BJ (cell line): ENCODE measurements around the gene UBIAD1. TPM values are rescaled to one million over a fixed set of nuclear protein-coding genes. Genes with fewer than 3 reads are reported as not detected.

ENCODE experiments used
- CTCF ChIA-PET: fragments of 350-600 bp; formaldehyde crosslinking; extraction: SDS; loops from one replicate; lab custom pipeline; 2021; ENCODE audit warnings: antibody characterized with exemption, inconsistent platforms; lab: Yijun Ruan, JAX
- POLR2A ChIA-PET: fragments of 300-600 bp; sonication (Branson Sonifier 250); formaldehyde crosslinking; extraction: SDS; loops from one replicate; lab custom pipeline; 2021; ENCODE audit warnings: antibody characterized with exemption; lab: Charles Lee
- DNase-seq: peaks from one replicate; pipeline ENCODE4 v3.0.0-alpha.2; 2011; ENCODE audit warnings: low read depth
- H3K27me3 ChIP-seq: 2 replicates; pipeline ENCODE4 v1.6.0; 2011; ENCODE audit warnings: low read length; ENCODE audit not compliant: control insufficient read depth, insufficient read depth
- H3K36me3 ChIP-seq: 2 replicates; pipeline ENCODE4 v1.5.1; 2011; ENCODE audit warnings: low read length; ENCODE audit not compliant: control insufficient read depth, insufficient read depth
- H3K4me3 ChIP-seq: 2 replicates; pipeline ENCODE4 v1.5.1; 2011; ENCODE audit warnings: low read depth, mild to moderate bottlenecking, control low read depth, low read length
- polyA plus RNA-seq: library from polyadenylated mRNA; depleted of rRNA; stranded (reverse); fragments of >200 nt; gene quantifications from 2 replicates; pipeline ENCODE4 v1.2.3, GENCODE V29; 2011
- TF ChIP-seq, protein P1 (sequence below): IDR thresholded peaks from 2 replicates; pipeline ENCODE4 v1.5.1; 2011; ENCODE audit warnings: low read depth, mild to moderate bottlenecking, control low read depth, inconsistent platforms, low read length, moderate library complexity; ENCODE audit not compliant: insufficient read depth

The UBIAD1 gene
- polyA plus RNA-seq, 1 experiment, result 16.6 TPM

DNA sequence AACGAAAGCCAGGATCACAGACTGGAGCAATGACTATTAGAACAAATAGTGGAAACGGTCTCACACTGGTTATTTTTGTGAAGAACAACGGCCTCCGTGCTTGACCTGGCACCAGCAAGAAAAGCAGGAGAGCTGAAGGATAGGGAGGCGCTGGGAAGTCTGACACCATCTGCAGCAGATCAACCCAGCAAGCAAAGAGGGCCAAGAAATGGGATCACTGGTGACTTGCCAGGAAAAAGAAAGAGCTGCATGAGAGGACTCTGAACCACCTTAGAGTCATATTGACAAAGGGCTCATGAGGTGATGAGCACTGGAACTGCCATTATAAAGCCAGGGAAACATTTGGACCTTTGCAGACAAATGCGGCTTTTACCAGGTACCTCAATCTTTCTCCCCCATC is 35.6 kb upstream of the UBIAD1 start:
- ChIA-PET POLR2A (no interaction called here), CTCF (interaction anchor here (6.6 to 7.0 kb wide), 2 partner anchors 200 to 407 kb away, joined by 36 to 102 read pairs; no protein-coding TSS in a partner anchor)
- Histone ChIP-seq H3K4me3 (no peak overlapping the region), H3K36me3 (peaks cover 21% of the 10 kb centered on the region), H3K27me3 (no peaks in the 10 kb centered on the region)
- TF ChIP-seq, protein P1, sequence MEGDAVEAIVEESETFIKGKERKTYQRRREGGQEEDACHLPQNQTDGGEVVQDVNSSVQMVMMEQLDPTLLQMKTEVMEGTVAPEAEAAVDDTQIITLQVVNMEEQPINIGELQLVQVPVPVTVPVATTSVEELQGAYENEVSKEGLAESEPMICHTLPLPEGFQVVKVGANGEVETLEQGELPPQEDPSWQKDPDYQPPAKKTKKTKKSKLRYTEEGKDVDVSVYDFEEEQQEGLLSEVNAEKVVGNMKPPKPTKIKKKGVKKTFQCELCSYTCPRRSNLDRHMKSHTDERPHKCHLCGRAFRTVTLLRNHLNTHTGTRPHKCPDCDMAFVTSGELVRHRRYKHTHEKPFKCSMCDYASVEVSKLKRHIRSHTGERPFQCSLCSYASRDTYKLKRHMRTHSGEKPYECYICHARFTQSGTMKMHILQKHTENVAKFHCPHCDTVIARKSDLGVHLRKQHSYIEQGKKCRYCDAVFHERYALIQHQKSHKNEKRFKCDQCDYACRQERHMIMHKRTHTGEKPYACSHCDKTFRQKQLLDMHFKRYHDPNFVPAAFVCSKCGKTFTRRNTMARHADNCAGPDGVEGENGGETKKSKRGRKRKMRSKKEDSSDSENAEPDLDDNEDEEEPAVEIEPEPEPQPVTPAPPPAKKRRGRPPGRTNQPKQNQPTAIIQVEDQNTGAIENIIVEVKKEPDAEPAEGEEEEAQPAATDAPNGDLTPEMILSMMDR, result no peak
- no peak for DNase-seq

DNA sequence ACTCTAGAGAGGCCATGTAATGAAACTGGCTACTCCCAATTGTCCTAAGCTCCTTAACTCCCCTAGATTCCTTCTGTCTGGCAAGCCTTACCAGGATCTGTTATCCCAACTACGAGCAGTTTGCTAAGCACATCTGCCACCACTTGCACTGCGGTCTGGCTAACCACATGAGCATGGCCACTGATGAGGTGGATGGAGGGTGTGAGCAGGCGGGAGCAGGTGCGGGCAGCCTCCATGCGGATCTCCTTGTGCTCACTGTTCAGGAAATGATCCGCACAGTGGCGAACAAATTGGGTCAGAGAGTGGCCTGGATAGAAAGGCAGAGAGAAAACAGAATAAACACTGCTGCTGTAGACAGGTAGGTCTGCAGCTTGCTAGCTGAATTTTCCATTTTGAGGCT is 34.7 kb upstream of the UBIAD1 start:
- TF ChIP-seq, protein P1, result no peak
- H3K4me3 ChIP-seq, result no peak overlapping the region
- peaks cover 21% of the 10 kb centered on the region for H3K36me3 ChIP-seq
- ChIA-PET CTCF (interaction anchor here (6.6 to 7.0 kb wide), 2 partner anchors 201 to 406 kb away, joined by 36 to 102 read pairs; no protein-coding TSS in a partner anchor), POLR2A (no interaction called here)
- no peaks in the 10 kb centered on the region for H3K27me3 ChIP-seq
- no peak for DNase-seq

DNA sequence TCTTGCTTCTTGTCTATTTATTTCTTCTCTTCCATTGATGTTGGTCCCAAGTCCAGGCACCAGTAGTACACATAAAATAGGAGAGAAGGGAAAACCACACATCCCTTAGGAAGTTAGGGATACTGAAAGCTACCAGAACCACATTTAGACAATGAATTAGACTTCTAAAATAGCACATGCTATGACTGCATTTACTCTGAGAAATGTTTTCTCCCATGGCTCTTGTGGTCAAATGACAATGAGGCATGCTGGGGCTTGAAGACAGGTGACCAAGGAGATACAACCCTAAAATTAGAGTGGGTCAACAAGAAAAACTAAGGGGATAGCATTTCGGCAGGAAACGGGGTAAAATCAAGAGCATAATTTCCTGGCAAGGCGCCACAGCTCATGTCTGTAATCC is 27.8 kb upstream of the UBIAD1 start:
- POLR2A ChIA-PET, result no interaction called here

DNA sequence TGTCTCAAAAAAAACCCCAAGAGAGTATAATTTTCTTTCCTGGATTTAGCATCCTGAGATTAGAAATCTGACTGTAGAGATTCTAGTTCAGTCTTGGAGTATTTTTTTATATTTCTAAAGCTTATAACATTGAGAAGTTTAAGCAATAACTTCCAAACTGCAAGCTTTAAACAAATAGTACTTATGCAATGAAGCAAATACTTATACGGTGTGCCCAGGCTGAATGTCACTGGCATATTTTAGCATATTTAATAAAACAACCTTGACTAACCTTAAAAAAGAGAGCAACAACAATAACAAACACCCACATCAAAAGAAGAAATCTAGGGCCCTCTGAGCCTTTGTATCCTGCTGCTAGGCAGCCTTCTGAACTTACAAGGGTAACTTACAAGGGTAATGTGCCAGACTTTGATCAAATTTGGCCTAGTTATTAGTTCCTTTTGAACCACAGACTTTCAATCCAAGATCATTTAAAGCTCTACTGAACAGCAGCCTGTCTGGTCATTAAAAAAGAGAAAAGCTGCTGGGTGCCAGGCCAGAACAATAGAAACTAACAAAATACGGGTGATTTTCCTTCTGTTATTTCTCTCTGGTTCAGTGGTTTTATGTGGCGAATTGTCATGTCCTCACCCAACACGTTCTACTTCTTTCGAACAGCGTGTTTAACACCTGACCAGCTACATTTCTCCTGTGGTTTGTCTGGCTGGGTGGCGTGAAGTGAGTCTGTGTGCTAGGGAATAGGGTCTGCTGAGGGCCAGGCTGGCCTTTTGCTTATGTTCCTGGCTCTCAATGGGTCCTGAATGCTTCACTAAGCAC is 26.9 kb upstream of the UBIAD1 start:
- TF ChIP-seq, protein P1, result no peak
- POLR2A ChIA-PET, result no interaction called here
- H3K27me3 ChIP-seq, result no peaks in the 10 kb centered on the region
- CTCF ChIA-PET, result interaction anchor here (0.5 to 2.1 kb wide), 5 partner anchors 10 to 399 kb away, joined by 3 to 10 read pairs (median 5); no protein-coding TSS in a partner anchor
- H3K36me3 ChIP-seq, result peaks cover 12% of the 10 kb centered on the region
- DNase-seq, result no peak
- H3K4me3 ChIP-seq, result no peak overlapping the region

More for the DNA sequence above, 27.8 kb upstream of the UBIAD1 start:
- Histone ChIP-seq H3K4me3 (no peak overlapping the region), H3K27me3 (no peaks in the 10 kb centered on the region), H3K36me3 (peaks cover 12% of the 10 kb centered on the region)
- CTCF ChIA-PET, result interaction anchor here (0.7 to 1.6 kb wide), 5 partner anchors 28 to 400 kb away, joined by 3 to 4 read pairs (median 3); partner anchors contain the start of gene UBIAD1
- TF ChIP-seq, protein P1, result no peak
- DNase-seq, result no peak

DNA sequence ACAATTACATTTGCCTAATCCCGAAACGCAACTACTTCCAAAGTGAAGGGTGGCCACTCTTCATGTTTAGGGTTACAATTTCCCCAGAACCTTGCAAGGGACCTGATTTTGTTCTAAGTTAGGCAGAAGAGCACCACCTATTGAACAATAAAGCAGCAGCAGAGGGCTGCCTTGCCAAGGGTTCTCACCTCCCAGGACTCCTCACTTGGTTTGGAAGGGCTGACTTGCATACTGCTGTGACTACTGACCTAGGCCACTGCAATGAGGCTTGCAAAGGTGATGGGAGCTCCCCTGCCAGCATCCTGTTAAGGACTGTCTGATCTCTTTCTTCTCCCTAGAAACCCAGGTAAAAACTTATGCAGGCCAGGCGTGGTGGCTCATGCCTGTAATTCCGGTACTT is 24.8 kb upstream of the UBIAD1 start:
- Histone ChIP-seq H3K36me3 (peaks cover 15% of the 10 kb centered on the region), H3K27me3 (no peaks in the 10 kb centered on the region), H3K4me3 (no peak overlapping the region)
- ChIA-PET POLR2A (no interaction called here), CTCF (interaction anchor here (0.7 to 1.2 kb wide), 2 partner anchors 170 to 172 kb away, joined by 3 read pairs; no protein-coding TSS in a partner anchor)
- no peak for DNase-seq
- TF ChIP-seq, protein P1, result no peak
